GM12878 (cell line): ENCODE measurements around the gene TRERF1. TPM values are rescaled to one million over a fixed set of nuclear protein-coding genes. Genes with fewer than 3 reads are reported as not detected.

Source experiments
- ATAC-seq: fragments of 200-7000 bp; cut with Tn5 transposase; 3 replicates; pipeline ENCODE4 v1.9.1; 2020; ENCODE audit warnings: mild to moderate bottlenecking, moderate library complexity
- BruUV-seq: library from RNA; stranded (reverse); fragments of 400-500 nt; replicated peaks from 2 replicates; lab custom pipeline; 2021; lab: Mats Ljungman, UMichigan
- CTCF ChIA-PET: fragments of 300-600 bp; sonication (Branson Sonifier 250); formaldehyde crosslinking; extraction: SDS; loops from one replicate; lab custom pipeline; 2021; ENCODE audit warnings: inconsistent platforms; lab: Yijun Ruan, JAX
- POLR2A ChIA-PET: fragments of 350-600 bp; formaldehyde crosslinking; extraction: SDS; loops from one replicate; lab custom pipeline; 2021; ENCODE audit warnings: inconsistent platforms; lab: Charles Lee
- RAD21 ChIA-PET: fragments of 300-600 bp; sonication (Branson Sonifier 250); formaldehyde crosslinking; loops from one replicate; lab custom pipeline; 2023; ENCODE audit warnings: antibody characterized with exemption; ENCODE audit not compliant: unreplicated experiment; lab: Charles Lee
- SMC1A ChIA-PET: fragments of 300-600 bp; sonication (Branson Sonifier 250); formaldehyde crosslinking; loops from one replicate; lab custom pipeline; 2023; ENCODE audit not compliant: unreplicated experiment, uncharacterized antibody; lab: Charles Lee
- DNase-seq: peaks from one replicate; pipeline ENCODE4 v3.0.0-alpha.2; 2011; ENCODE audit warnings: low read depth, low spot score
- FAIRE-seq: peaks from 3 replicates; lab custom pipeline; 2011; peaks lifted over from hg19 to GRCh38; lab: Jason Lieb, UNC
- H2AFZ ChIP-seq: 2 replicates; pipeline ENCODE4 v1.6.0; 2011; ENCODE audit warnings: low read depth, low read length, control low read depth; ENCODE audit not compliant: control insufficient read depth
- H3K27ac ChIP-seq: 2 replicates; pipeline ENCODE4 v1.5.1; 2011; ENCODE audit warnings: control low read depth; ENCODE audit not compliant: control insufficient read depth, insufficient read depth
- H3K27me3 ChIP-seq, 2 experiments: replicated peaks in 1 of 2; 2 replicates each; pipeline versions ENCODE4 v1.6.0 to v1.6.1; 2011; ENCODE audit warnings: low read length in 1 of 2; ENCODE audit not compliant: control insufficient read depth in 2 of 2, insufficient read depth in 2 of 2
- H3K36me3 ChIP-seq, 2 experiments: 2 replicates each; pipeline ENCODE4 v1.5.1; 2011; ENCODE audit warnings: low read length in 1 of 2; ENCODE audit not compliant: control insufficient read depth in 2 of 2, insufficient read depth in 2 of 2
- H3K4me1 ChIP-seq: 2 replicates; pipeline ENCODE4 v1.6.1; 2011; ENCODE audit warnings: mild to moderate bottlenecking, low read length, moderate library complexity, mixed read lengths; ENCODE audit not compliant: control insufficient read depth, insufficient read depth
- H3K4me2 ChIP-seq: 2 replicates; pipeline ENCODE4 v1.6.0; 2011; ENCODE audit warnings: control low read depth; ENCODE audit not compliant: control insufficient read depth, insufficient read depth
- H3K4me3 ChIP-seq: fragments of 200-600 bp; sonication (generic); 2 replicates; pipeline ENCODE4 v1.5.1; 2016
- H3K79me2 ChIP-seq: 2 replicates; pipeline ENCODE4 v1.6.0; 2011; ENCODE audit warnings: low read length; ENCODE audit not compliant: control insufficient read depth, insufficient read depth
- H3K9ac ChIP-seq: 2 replicates; pipeline ENCODE4 v1.8.0; 2011; ENCODE audit warnings: low read length, control low read depth, mixed read lengths; ENCODE audit not compliant: control insufficient read depth, insufficient read depth
- H3K9me3 ChIP-seq: replicated peaks from 3 replicates; pipeline ENCODE4 v1.5.1; 2011; ENCODE audit warnings: mild to moderate bottlenecking, low read length; ENCODE audit not compliant: control insufficient read depth, insufficient read depth
- H4K20me1 ChIP-seq: 2 replicates; pipeline ENCODE4 v1.6.0; 2011; ENCODE audit not compliant: control insufficient read depth, insufficient read depth
- BCL11A ChIP-seq: IDR thresholded peaks from 2 replicates; pipeline ENCODE4 v1.6.1; 2011; ENCODE audit warnings: low read depth, low read length
- CBX5 ChIP-seq: sonication (generic); IDR thresholded peaks from 2 replicates; pipeline ENCODE4 v1.6.1; 2016; ENCODE audit warnings: low read depth, moderate library complexity, mild to moderate bottlenecking, inconsistent platforms
- ELK1 ChIP-seq: IDR thresholded peaks from 2 replicates; pipeline ENCODE4 v1.6.1; 2012; ENCODE audit warnings: low read depth, low read length, improper control_type of control experiment
- FOS ChIP-seq: IDR thresholded peaks from 3 replicates; pipeline ENCODE4 v1.6.1; 2011; ENCODE audit warnings: borderline replicate concordance; ENCODE audit not compliant: insufficient read length; ENCODE audit errors: extremely low read depth
- IRF4 ChIP-seq: IDR thresholded peaks from 2 replicates; pipeline ENCODE4 v1.6.1; 2011; ENCODE audit warnings: low read depth, low read length
- JUNB ChIP-seq: IDR thresholded peaks from 2 replicates; pipeline ENCODE4 v1.6.1; 2016; ENCODE audit warnings: antibody characterized with exemption, mild to moderate bottlenecking
- KAT2A ChIP-seq: conservative IDR thresholded peaks from 2 replicates; pipeline ENCODE4 v1.6.1; 2011; ENCODE audit warnings: low read depth, low read length; ENCODE audit not compliant: control insufficient read depth
- MTA3 ChIP-seq: IDR thresholded peaks from 2 replicates; pipeline ENCODE4 v1.6.1; 2012; ENCODE audit warnings: low read length, inconsistent platforms, borderline replicate concordance
- MYC ChIP-seq: IDR thresholded peaks from 2 replicates; pipeline ENCODE4 v1.6.1; 2011; ENCODE audit warnings: mild to moderate bottlenecking, low read length, moderate library complexity, inconsistent platforms; ENCODE audit not compliant: insufficient read depth, insufficient replicate concordance, insufficient read length, severe bottlenecking
- NFIC ChIP-seq: IDR thresholded peaks from 2 replicates; pipeline ENCODE4 v1.6.1; 2012; ENCODE audit warnings: low read depth, mild to moderate bottlenecking, inconsistent platforms, low read length, moderate library complexity
- NFYA ChIP-seq: IDR thresholded peaks from 2 replicates; pipeline ENCODE4 v1.6.1; 2011; ENCODE audit warnings: low read depth, mild to moderate bottlenecking, low read length, improper control_type of control experiment, borderline replicate concordance
- NR2C1 ChIP-seq: fragments of 450-650 bp; IDR thresholded peaks from 2 replicates; pipeline ENCODE4 v1.6.1; 2017; ENCODE audit warnings: antibody characterized with exemption, mild to moderate bottlenecking, moderate library complexity
- NRF1 ChIP-seq: conservative IDR thresholded peaks from 2 replicates; pipeline ENCODE4 v1.6.1; 2011; ENCODE audit warnings: mild to moderate bottlenecking, low read depth, low read length, improper control_type of control experiment
- RUNX3 ChIP-seq: IDR thresholded peaks from 2 replicates; pipeline ENCODE4 v1.6.1; 2012; ENCODE audit warnings: low read length, inconsistent platforms
- SIN3A ChIP-seq: IDR thresholded peaks from 2 replicates; pipeline ENCODE4 v1.6.1; 2012; ENCODE audit warnings: low read depth, low read length, improper control_type of control experiment
- SMARCA5 ChIP-seq: fragments of 450-650 bp; IDR thresholded peaks from 2 replicates; pipeline ENCODE4 v1.6.1; 2017; ENCODE audit warnings: mild to moderate bottlenecking
- SREBF1 ChIP-seq: IDR thresholded peaks from 2 replicates; pipeline ENCODE4 v1.6.1; 2012; ENCODE audit warnings: mild to moderate bottlenecking, low read length
- TARDBP ChIP-seq: IDR thresholded peaks from 2 replicates; pipeline ENCODE4 v1.6.1; 2016; ENCODE audit warnings: borderline replicate concordance
- WGBS: methylation state at CpG from one replicate; pipeline ENCODE4 v1.1.6; 2016; ENCODE audit warnings: low lambda C conversion rate; ENCODE audit not compliant: insufficient replicate concordance, insufficient coverage; ENCODE audit errors: missing lambda C conversion rate; 5-methylcytosine and 5-hydroxymethylcytosine counted together
- in situ Hi-C: fragments of 300-500 bp; cut with MboI; formaldehyde crosslinking; loops from 9 replicates; pipeline ENCODE4 v1.14.3; 2018; ENCODE audit warnings: mixed read lengths
- intact Hi-C: fragments of 100-400 bp; cut with micrococcal nuclease; formaldehyde crosslinking; loops from one replicate; pipeline ENCODE4 v1.14.2; 2022; ENCODE audit not compliant: unreplicated experiment
- polyA plus RNA-seq, 11 experiments: library from polyadenylated mRNA; depleted of rRNA in 4 of 11; unstranded in 6 of 11; stranded (reverse) in 5 of 11; fragments of >200 nt; fragmentation: Nextera tagmentation in 4 of 11; fragmentation: Illumina TruSeq in 1 of 11; extraction: Ambion mirVana in 4 of 11; extraction: Trizol in 1 of 11; gene quantifications; 1 replicate in 1 of 11; 2 replicates in 10 of 11; pipeline versions ENCODE4 v1.2.1 to v1.2.3, GENCODE V29; 2011 to 2016; ENCODE audit warnings: inconsistent platforms in 2 of 11, missing spikeins in 2 of 11, low read depth in 1 of 11
- total RNA-seq, 4 experiments: library from RNA; depleted of rRNA in 3 of 4; stranded (reverse); fragments of >200 nt in 3 of 4; fragmentation: Illumina TruSeq in 1 of 4; extraction: Trizol in 1 of 4; gene quantifications; 2 replicates each; pipeline versions ENCODE4 v1.2.1 to v1.2.3, GENCODE V29; 2013 to 2021
- TF ChIP-seq, protein P1 (sequence below): IDR thresholded peaks from 2 replicates; pipeline ENCODE4 v1.6.1; 2012; ENCODE audit warnings: low read depth, low read length, improper control_type of control experiment

The TRERF1 gene
- total and polyA plus RNA-seq, 10 of the 15 experiments (the other 5 are each of a cell fraction or from before 2014, with no cell fraction given) = 2.2 to 19.4 (median 7.2) TPM

GRCh38 chr6:42409581-42409980 lies 42.1 kb downstream of the TRERF1 start:
- Histone ChIP-seq H3K79me2 (peaks cover 2% of the 10 kb centered on the region; the same call in 1 of the 2 replicates), H3K9ac (no peak overlapping the region), H3K27ac (no peak overlapping the region), H3K9me3 (no peaks in the 10 kb centered on the region), H2AFZ (no peak overlapping the region), H3K4me2 (no peak overlapping the region), H3K36me3 (no peaks in the 10 kb centered on the region), H3K27me3 (no peaks in the 10 kb centered on the region), H3K4me3 (no peak overlapping the region), H4K20me1 (no peaks in the 10 kb centered on the region), H3K4me1 (peaks cover 15% of the 10 kb centered on the region)
- ChIA-PET POLR2A (no interaction called here), SMC1A (no interaction called here), CTCF (no interaction called here), RAD21 (no interaction called here)
- BruUV-seq = no TSS peak
- WGBS = 50% methylated on average over 2 of the region's 2 CpGs
- ATAC-seq (peak; percentile 66), FAIRE-seq (no peak), DNase-seq (no peak)
- in situ Hi-C loops (no loop called here), intact Hi-C loops (no loop called here)
- TF ChIP-seq JUNB (0 out of 2 replicates have a peak, but pooled peaks have one; percentile 11), MYC (no peak), FOS (no peak), IRF4 (no peak)

DNA sequence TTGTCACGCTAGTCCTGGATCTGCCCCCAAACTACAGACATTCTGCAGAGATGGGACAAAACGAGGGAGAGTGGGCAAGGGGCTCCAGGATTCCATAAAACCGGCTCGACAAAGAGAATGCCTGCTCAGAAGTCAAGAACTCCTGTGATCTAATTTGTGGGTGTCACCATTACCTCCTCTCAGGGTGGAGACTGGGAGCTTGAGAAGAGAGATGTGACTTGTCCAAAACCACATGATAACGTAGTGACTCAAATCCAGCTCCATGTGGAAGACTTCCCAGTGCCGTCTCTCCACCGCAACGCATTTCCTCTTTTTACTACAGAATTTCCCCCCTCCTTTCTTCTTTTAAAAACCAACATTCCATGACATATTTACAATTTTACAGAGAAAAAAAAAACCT lies 44.3 kb downstream of the TRERF1 start:
- no TSS peak for BruUV-seq
- Histone ChIP-seq H3K4me2 (no peak overlapping the region), H3K4me1 (peaks cover 22% of the 10 kb centered on the region), H2AFZ (no peak overlapping the region), H4K20me1 (0 out of 2 replicates have a peak, but pooled peaks cover 2% of the 10 kb centered on the region), H3K27me3 (no peaks in the 10 kb centered on the region), H3K27ac (no peak overlapping the region), H3K9ac (no peak overlapping the region), H3K79me2 (peaks cover 2% of the 10 kb centered on the region; the same call in 1 of the 2 replicates), H3K9me3 (no peaks in the 10 kb centered on the region), H3K36me3 (no peaks in the 10 kb centered on the region), H3K4me3 (no peak overlapping the region)
- RAD21 ChIA-PET = no interaction called here
- in situ Hi-C loops = no loop called here
- intact Hi-C loops = no loop called here
- POLR2A ChIA-PET = no interaction called here
- CTCF ChIA-PET = interaction anchor here (2.1 kb wide), 1 partner anchor 8 kb away, joined by 8 read pairs; no protein-coding TSS in a partner anchor
- SMC1A ChIA-PET = no interaction called here
- 43% methylated on average over 8 of the region's 8 CpGs for WGBS
- ATAC-seq (no peak), FAIRE-seq (no peak), DNase-seq (no peak)
- TF ChIP-seq KAT2A = no peak
- TF ChIP-seq SMARCA5 = no peak
- no peak for TF ChIP-seq NRF1
- TF ChIP-seq NR2C1 = no peak
- TF ChIP-seq RUNX3 = peak; percentile 92
- TF ChIP-seq CBX5 = no peak
- no peak for TF ChIP-seq ELK1
- TF ChIP-seq MTA3 = 0 out of 2 replicates have a peak, but pooled peaks have one; percentile 57
- TF ChIP-seq SREBF1 = no peak
- TF ChIP-seq SIN3A = no peak
- no peak for TF ChIP-seq BCL11A
- no peak for TF ChIP-seq TARDBP
- no peak for TF ChIP-seq NFYA
- TF ChIP-seq NFIC = peak; percentile 72; the same call in 1 of the 2 replicates
- TF ChIP-seq, protein P1, sequence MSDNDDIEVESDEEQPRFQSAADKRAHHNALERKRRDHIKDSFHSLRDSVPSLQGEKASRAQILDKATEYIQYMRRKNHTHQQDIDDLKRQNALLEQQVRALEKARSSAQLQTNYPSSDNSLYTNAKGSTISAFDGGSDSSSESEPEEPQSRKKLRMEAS = no peak
